Measurements from ENCODE around the gene MYL6. TPM values are rescaled to one million over a fixed set of nuclear protein-coding genes. Genes with fewer than 3 reads are reported as not detected.
A peak's percentile ranks its signal among the peaks of the same experiment; 100 is the strongest.

MYL6 gene
- total RNA-seq, 1 donor from 2014 or later = 1,476 TPM

- Histone ChIP-seq H3K9me3 (no peaks in the 10 kb centered on the region), H3K4me3 (peak within 1 kb of the TSS; percentile 75 to 77), H3K27ac (peak within 1 kb of the TSS; percentile 94 to 95), H3K27me3 (no peaks in the 10 kb centered on the region), H3K36me3 (peaks cover 14 to 32% of the 10 kb centered on the region in 2 donors), H3K4me1 (peaks cover 10 to 16% of the 10 kb centered on the region in 2 donors)
- TF ChIP-seq CTCF (IDR thresholded peaks at IDR 0.05) = peak; percentile 50 to 59 (median 50)
- peak; percentile 98 to 100 for DNase-seq (ENCODE audit: low spot score in 2 of 2)
- intact Hi-C loops (cut with DNase I) = loop anchor here (1.0 to 5.0 kb wide), 8 partner anchors 9 to 1404 kb away; partner anchors contain the start of genes ATP5F1B, CNPY2, DDIT3 and MBD6
Measured at GRCh38 chr12:56117778-56118687, 40.1 kb upstream of the MYL6 start, which contains the start of gene ZC3H10. Gene ZC3H10 (plus strand): TSS chr12:56118266. CDS start chr12:56120563, 2,297 bp downstream.

GRCh38 chr12:56118688-56119357 is 39.3 kb upstream of the MYL6 start:
- no peak for DNase-seq (ENCODE audit: low spot score in 2 of 2)
- intact Hi-C loops (cut with DNase I) = loop anchor here (1.0 to 5.0 kb wide), 10 partner anchors 8 to 1403 kb away; partner anchors contain the start of genes ATP5F1B, CNPY2, DDIT3 and MBD6
- peaks cover 10 to 16% of the 10 kb centered on the region in 2 donors for H3K4me1 ChIP-seq
- no peaks in the 10 kb centered on the region for H3K27me3 ChIP-seq
- TF ChIP-seq CTCF (IDR thresholded peaks at IDR 0.05) = no peak
- H3K27ac ChIP-seq = peak overlapping the region; percentile 94 to 95
- H3K9me3 ChIP-seq = no peaks in the 10 kb centered on the region
- H3K4me3 ChIP-seq = peak overlapping the region; percentile 58 to 77
- H3K36me3 ChIP-seq = peaks cover 13 to 29% of the 10 kb centered on the region in 2 donors

GRCh38 chr12:56119361-56119796 is 38.8 kb upstream of the MYL6 start:
- intact Hi-C loops (cut with DNase I) = loop anchor here (1.0 to 5.0 kb wide), 9 partner anchors 39 to 1403 kb away; partner anchors contain the start of genes ATP5F1B, CNPY2, DDIT3 and MBD6
- Histone ChIP-seq H3K27ac (peak overlapping the region; percentile 94 to 95), H3K9me3 (no peaks in the 10 kb centered on the region), H3K4me3 (peak overlapping the region in 1 of 2 donors; percentile 77), H3K27me3 (no peaks in the 10 kb centered on the region), H3K4me1 (peaks cover 10 to 16% of the 10 kb centered on the region in 2 donors), H3K36me3 (peaks cover 13 to 32% of the 10 kb centered on the region in 2 donors)
- TF ChIP-seq CTCF (IDR thresholded peaks at IDR 0.05) = peak; percentile 74 to 86 (median 85)
- DNase-seq (ENCODE audit: low spot score in 2 of 2) = peak in 1 of 2 donors; percentile 88

- DNase-seq (ENCODE audit: low spot score in 2 of 2) = no peak
- Histone ChIP-seq H3K4me3 (no peak overlapping the region), H3K9me3 (no peaks in the 10 kb centered on the region), H3K27ac (peak overlapping the region; percentile 73 to 95), H3K36me3 (peaks cover 13 to 32% of the 10 kb centered on the region in 2 donors), H3K27me3 (no peaks in the 10 kb centered on the region), H3K4me1 (peaks cover 10 to 15% of the 10 kb centered on the region in 2 donors)
- no peak for TF ChIP-seq CTCF (IDR thresholded peaks at IDR 0.05)
- intact Hi-C loops (cut with DNase I) = no loop called here
Measured at GRCh38 chr12:56120158-56120846, 37.9 kb upstream of the MYL6 start.

All from ascending aorta (tissue), 2 donors.